SH-SY5Y (cell line): ENCODE results near the gene RAB9B.

Experiments used
- GATA2 ChIP-seq: IDR thresholded peaks from 2 replicates; pipeline ENCODE4 v1.6.1; 2011; ENCODE audit warnings: mild to moderate bottlenecking, low read depth, low read length
- GATA3 ChIP-seq: IDR thresholded peaks from 2 replicates; pipeline ENCODE4 v1.6.1; 2011; ENCODE audit warnings: low read depth, mild to moderate bottlenecking, low read length, moderate library complexity

RAB9B gene

DNA sequence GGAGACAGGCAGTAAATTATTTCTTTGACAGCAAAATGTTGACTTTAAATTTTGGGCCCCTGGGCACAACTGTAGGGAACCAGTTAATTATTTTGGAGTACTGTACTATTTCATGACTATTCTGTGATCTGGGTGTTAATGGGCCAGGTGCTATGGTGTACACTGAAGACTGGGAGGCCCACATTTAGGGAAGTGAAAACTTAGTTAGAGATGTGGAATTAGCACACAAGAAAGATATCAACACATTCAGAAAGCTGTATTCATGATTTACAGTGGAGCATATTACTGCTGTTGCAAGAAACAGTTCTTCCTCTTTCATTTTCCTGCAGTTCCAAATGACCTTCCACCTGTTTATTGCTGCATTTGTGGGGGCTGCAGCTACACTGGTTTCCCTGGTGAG is 43.1 kb downstream of the RAB9B start:
- no peak for TF ChIP-seq GATA2
- TF ChIP-seq GATA3 = no peak

- TF ChIP-seq GATA3 (no peak), GATA2 (no peak)
Observed at GRCh38 chrX:103783971-103784370, 48.1 kb downstream of the RAB9B start.

GRCh38 chrX:103783196-103783595 is 48.9 kb downstream of the RAB9B start:
- TF ChIP-seq GATA2 (no peak), GATA3 (no peak)

DNA sequence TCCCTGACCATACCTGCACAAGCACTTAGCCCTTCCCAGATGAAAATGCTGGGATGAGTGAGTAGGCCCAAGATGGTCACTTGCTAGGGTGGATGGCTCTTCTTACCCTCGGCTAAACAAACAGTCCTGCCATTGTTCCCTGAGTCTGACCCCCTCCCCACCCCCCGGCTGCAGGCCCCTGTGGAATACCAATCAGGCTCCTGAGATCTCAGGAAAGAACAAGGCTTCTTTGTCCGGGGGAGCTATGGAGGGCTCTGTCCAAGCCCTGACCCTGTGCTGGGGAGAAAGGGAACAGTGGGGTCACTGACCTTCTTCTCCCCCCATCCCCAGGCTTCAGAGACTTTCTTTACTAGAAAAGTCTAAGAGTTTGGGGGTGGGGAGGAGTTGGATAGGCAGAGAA is 49.4 kb downstream of the RAB9B start:
- no peak for TF ChIP-seq GATA3

GRCh38 chrX:103781706-103782105 is 50.4 kb downstream of the RAB9B start:
- TF ChIP-seq GATA3 (no peak), GATA2 (no peak)

- TF ChIP-seq GATA3 (no peak), GATA2 (no peak)
Observed at GRCh38 chrX:103781062-103781402, 51.0 kb downstream of the RAB9B start.

DNA sequence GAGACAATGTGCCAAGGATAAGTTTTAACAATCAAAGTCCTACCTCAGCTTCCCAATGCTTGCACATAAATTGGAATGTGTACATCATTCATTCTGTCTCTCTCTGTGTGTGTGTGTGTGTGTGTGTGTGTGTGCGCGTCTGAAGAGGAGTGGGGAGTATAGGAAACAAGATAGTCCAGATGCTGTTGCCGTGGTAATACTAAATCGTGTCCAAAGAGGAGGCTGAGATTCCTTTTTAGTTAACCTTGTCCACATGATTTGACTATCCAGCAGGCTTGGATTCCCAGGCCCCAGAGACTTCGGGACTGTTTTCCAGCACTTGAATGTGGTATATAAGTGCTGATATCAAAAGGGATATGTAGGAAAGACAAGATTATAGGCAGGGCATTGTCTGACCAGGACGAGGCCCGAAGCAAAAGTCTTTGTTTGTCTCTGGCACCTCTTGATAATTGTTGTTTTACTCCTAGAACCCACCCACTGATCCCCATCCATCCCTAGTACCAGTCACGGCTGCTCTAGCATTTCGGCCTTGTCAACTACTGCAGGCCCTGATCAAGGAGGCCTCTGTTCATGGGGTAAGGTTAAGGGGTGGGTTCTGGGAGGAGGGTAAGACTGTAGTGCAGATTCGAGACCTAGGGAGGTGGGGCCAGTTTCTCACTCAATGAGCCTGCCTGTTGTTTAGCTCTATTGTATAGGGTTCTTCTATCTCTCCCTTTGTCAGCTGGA is 51.6 kb downstream of the RAB9B start:
- TF ChIP-seq GATA3 (no peak), GATA2 (no peak)

DNA sequence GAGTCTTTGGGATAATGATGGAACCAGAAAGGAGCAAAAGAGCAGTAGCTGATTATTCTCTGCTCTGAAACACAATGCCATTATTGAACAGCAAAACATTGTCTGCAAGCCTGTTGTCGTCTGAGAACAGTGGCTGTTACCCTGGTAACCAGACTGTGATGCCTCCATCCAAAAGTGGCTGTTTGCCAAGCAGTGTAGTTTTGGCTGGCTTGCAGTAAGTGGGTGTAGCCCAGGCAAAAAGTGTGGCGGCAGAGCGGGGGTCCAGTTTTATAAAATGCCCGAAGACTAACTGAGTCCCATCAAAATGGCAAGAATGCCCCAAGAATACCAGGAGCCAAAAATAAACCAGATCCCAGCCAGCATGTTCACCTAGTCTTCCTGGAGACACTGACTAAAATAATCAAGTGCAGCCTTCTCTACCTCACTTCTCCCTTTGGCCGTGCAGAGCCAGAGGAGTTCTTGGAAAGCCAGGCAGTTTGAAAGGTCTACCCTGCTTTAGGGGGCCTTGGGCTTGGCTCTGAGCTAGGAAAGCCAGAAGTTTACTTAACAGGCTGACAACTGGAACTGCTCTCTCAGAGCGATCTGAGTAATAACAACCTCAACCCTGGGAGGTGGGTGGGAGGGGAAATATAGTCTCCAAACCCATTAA is 52.8 kb downstream of the RAB9B start:
- no peak for TF ChIP-seq GATA3
- no peak for TF ChIP-seq GATA2

- TF ChIP-seq GATA3 = no peak
- no peak for TF ChIP-seq GATA2
Observed at GRCh38 chrX:103776546-103776945, 55.5 kb downstream of the RAB9B start, which contains the start of gene PLP1. TSS of gene PLP1 (plus strand) at chrX:103776840. CDS start at chrX:103776996, 156 bp downstream.

- no peak for TF ChIP-seq GATA3
- TF ChIP-seq GATA2 = no peak
Observed at GRCh38 chrX:103774070-103774642, 57.9 kb downstream of the RAB9B start.

- TF ChIP-seq GATA3 (no peak), GATA2 (no peak)
Observed at GRCh38 chrX:103773445-103773844, 58.6 kb downstream of the RAB9B start.
